Fibroblast of skin of back (primary cell): Measurements from ENCODE around the gene CHST6.
"Not testable (repeated sequence)": the region's sequence is repeated elsewhere in the genome, so short reads cannot be mapped to it uniquely, and the experiment has no call there.

ENCODE experiments used
- DNase-seq: peaks from one replicate; pipeline ENCODE4 v3.0.0-alpha.2; 2013

CHST6 gene

DNA sequence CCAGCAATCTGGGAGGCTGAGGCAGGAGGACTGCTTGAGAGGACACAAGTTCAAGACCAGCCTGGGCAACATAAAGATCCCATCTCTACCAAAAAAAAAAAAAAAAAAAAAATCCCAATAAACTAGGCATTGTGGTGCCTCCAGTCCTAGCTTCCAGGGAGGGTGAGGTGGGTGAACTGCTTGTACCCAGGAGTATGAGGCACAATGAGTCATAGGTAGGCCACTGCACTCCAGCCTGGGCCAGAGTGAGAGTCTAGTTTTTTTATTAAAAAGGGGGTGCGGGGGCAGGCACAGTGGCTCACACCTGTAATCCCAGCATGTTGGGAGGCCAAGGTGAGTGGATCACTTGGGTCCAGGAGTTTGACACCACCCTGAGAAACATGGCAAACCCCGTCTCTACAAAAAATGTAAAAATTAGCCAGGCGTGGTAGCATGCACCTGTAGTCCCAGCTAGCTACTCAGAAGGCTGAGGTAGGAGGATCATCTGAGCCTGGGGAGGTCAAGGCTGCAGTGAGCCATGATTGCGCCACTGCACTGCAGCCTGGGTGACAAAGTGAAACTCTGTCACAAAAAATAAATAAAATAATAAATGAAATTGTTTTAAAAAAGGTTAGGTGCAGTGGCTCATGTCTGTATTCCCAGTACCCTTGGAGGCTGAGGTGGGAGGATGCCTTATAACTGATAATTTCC, 7.8 kb upstream of the CHST6 start:
- no peak for DNase-seq

DNA sequence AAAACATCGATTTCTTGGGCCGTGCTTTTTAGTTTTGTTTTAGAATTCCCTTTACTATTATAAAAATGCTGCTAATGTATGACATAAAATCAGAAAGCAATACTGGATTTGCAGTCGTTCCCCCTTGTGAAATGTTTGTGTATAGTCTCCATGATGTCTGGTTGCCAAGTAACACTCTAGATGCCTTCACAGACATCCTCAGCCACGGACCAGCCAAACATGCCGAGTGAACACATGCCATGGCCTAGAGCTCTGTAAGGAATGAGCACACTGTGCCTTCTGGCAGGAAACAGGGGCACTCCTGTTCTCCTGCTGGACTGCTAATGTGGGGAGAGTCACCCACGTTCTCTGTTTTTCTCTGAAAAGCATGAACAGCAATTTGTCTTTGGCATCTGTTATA, 6.6 kb upstream of the CHST6 start:
- peak; percentile 45 for DNase-seq

DNA sequence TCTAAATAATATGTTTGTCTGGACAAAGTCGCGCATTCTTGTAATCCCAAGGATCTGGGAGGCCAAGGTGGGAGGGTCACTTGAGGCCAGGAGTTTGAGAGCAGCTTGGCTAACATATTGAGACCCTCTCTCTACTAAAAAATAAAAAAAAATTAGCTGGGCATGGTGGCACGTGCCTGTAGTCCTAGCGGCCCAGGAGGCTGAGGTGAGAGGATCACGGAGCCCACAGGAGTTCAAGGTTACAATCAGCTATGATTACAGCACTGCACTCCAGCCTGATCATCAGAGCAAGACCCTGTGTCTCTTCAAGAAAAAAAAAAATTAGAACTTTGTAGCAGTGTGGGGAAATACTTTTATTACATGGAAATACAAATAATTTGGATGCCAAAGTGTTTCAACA, 6.1 kb upstream of the CHST6 start:
- DNase-seq, result no peak

DNA sequence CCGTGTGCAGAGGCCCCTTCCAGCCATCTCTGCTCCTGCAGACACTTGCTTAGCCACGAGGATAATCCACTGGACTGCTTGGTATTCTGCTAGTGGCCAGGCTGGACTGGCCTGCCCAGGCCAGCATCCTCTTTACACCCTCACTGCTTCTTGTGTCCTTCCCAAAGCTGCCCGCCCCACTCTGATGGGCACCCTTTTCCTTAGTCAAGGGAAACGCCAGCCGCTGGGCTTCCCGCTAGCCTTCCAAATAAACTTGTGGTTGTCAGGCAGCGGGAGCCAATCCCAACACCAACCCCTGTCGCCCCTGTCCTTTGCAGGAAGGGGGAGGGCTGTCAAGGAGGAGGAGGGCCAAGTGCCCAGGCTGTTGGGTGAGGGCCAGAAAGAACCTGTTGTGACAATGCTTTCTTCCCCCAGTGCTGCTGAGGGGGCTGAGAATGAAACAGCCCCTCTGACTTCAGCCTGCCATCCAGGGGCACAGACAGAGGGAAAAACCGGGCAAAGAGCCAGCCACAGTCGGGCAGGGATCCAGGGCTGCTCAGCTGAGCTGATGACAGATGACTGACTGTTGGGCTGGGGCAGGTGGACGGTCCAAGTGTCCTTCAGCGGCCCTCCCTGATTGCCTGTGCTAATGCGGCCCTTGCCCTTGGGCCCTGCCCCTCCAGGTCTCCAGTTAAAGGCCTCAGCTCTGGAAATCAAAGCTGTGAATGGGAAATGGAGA, 3.5 kb upstream of the CHST6 start:
- not testable (repeated sequence) for DNase-seq

DNA sequence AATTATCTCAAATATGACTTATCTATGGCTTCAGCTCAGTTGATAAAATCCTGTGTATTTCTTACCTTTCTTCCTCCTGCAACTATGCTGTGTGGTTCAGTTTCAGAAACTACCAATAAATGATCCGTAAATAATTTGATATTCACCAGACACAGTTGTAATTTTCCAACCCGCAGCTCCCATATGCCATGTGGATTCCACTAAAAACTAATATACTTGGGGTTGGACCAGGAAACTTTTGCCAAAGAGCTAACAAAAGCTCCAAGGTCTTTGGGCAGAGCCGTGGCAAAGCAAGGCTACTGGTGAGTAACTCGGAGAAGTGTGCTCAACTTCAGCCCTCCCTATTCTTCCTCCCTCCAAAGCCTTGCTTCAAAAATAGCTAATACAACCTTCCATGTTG, 2.3 kb upstream of the CHST6 start:
- no peak for DNase-seq

DNA sequence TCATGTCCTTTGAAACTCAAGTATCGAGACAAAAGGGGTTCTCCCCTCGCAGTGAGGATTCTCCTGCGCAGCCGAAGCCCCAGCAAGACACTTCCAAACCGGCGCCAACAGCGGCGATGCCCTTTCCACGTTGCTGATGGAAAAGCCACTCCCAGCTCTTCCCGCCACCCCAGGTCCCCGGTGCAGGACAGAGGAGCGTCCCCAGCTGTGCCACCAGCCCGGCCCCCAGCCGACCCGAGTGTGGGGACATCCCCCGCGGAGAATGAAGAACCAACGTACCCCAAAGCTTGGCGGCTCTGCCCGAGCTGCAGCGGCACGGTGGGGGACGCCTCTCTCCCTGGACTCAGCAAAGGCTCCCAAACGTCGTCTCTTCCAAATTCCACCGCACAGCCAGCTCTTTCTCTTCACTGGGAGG, 573 bp downstream of the CHST6 start:
- DNase-seq, result no peak

DNA sequence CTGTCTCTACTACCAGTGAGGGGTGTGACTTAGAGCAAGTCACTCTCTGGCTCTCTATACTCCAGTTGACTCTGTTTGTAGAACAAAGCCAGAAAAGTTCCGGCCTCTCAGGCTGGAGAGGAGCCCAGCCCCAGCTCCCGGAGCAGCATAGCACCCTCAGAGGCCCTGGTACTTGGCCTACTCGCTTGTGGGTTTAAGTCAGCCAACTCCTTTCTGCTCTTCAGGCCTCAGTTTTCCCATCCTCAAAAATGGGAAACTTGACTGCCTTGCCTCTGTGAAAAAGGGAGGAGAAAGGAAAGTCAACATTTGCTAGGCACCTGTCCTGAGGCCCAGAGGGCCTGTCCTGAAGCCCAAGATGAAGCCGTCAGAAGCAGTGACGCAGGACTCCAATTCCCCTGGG, 1.1 kb downstream of the CHST6 start:
- DNase-seq, result no peak

DNA sequence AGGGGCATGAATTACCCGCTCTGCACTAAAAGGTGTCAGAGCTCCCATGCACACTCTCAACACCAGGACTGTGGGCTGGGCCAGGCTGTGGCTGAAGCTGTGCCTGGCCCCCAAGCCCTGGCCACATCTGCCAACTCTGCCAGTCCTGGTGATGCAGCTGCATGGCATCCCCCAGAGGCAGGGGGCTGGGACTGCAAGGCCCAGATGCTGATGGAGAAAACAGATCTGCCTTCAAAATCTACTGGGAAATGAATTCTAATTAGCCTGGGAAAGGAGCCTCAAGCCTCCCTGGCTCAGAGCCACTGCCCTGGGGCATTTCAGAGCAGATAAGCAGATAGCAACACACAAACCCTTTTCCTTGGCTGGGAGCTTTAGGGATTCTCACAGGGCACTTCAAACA, 3.4 kb downstream of the CHST6 start:
- no peak for DNase-seq

DNA sequence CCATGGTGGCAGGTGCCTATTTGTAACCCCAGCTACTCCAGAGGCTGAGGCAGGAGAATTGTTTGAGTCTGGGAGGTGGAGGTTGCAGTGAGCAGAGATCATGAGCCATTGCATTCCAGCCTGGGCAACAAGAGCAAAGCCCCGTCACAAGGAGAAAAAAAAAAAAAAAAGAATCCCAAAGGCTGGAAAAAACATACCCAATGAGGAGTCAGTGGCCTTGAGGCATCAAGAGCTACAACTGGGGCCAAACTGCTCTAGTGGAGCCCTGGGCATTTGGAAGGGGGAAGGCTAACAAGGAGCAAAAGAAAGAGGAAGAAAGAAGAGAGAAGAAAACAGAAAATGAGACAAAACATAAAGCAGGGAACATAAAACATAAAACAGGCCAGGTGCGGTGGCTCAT, 6.9 kb downstream of the CHST6 start:
- no peak for DNase-seq

DNA sequence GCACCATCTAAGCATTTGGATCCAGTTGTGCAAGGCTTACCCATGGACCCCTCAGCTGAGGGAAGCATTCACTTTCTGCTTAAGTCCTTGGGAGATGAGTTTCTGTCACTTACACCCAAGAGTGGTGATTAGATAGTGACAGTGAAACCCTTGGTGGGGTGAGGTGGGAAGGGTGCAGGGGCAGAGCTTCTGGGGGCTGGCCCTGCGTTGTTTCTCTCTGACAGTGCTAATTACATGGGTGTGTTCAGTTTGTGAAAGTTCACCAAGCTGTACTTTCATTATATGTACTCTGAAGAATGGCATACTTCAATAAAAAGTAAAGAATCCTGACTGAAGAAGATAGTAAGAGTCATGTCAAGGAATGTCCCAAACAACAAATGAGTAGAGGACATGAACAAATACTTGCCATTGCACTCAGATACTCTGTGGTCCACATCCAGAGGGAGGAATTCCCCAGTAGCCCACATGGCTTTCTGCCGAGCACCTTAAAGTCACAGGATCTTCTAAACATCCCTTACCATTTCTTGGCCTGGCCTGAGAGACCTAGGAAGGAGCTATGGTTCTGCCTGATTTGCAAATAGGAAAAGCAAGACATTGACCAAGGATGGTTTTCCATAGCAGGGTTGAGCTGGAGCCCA, 8.4 kb downstream of the CHST6 start:
- no peak for DNase-seq

DNA sequence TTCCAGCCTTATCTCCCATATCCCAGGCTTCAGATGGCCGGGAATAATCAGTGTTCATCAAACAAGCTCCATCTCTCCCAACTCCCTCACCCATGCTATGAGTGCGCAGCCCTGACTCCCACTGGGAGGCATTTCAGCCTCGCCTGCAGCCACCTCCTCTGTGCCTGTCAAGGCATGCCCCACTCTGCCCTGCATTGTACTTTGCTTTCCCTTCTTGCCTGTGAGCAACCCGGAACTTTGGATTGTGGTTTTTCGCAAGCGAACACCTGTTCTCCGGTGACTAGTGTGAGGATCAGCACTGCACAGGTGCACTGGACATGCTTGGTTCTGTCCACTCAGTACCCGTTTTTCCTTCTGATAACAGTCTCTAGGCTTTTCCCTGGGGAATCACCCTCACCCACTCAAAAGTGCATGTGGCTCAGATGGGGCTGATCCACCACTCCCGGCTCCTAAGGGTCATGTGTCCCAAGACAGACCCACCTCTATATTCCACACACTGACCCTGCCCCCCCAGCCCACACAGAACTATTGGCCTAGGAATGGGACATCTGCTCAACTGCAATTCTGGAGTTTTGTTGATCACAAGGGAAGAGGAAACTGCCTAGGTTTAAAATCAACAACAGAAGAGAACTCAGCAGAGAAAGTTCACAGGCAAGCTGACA, 9.1 kb downstream of the CHST6 start:
- no peak for DNase-seq

DNA sequence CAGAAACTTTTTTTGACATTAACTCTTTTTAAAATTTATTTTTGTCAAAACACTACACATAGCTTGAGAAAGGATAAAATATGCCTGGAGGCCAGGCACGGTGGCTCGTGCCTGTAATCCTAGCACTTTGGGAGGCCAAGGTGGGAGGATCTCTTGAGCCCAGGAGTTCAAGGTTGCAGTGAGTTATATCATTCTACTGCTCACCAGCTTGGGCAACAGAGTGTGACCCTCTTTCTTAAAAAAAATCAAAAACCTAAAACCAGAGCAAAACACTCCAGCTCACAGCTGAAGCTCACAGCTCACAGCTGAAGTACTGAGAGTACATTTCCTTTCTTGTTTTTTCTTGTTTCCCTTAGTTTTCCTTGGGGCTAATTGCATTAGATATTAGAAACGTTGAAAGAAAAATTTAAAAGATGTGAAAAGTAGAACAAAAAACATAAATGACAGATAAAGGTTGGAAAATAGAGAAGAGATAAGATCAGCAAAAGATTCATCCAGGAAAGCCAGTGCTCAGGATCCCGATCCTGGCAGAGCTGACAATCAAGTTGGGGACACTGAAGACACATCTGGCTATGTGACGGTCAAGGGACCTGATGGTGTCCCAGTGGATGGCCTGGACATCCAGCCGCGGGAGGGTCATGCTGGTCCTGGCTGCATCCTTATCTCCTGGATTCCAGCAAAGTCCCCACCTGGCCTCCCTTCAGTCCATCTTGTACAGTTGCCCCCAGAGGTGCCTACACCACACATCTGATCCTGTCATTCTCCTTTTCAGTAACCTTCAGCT, 9.8 kb downstream of the CHST6 start:
- DNase-seq, result no peak

DNA sequence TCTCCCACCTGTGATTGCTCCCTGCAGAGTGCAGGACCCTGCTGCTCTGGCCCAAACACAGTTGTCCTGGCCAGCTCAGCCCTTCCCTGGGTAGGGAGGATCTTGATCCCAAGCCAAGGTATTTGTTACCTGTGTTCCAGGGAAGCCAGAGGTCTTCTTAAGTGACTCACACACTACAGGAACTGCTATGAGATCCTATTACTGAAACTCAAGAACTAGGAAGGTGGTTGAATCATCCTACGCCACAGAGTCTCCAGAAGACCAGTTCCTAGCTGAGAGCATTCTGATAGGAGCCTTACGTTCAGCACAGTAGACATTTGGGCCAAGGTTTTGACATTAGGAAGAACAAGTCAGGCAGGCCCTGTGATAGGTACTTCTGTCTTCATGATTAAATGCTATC, 12.0 kb downstream of the CHST6 start:
- DNase-seq, result no peak

DNA sequence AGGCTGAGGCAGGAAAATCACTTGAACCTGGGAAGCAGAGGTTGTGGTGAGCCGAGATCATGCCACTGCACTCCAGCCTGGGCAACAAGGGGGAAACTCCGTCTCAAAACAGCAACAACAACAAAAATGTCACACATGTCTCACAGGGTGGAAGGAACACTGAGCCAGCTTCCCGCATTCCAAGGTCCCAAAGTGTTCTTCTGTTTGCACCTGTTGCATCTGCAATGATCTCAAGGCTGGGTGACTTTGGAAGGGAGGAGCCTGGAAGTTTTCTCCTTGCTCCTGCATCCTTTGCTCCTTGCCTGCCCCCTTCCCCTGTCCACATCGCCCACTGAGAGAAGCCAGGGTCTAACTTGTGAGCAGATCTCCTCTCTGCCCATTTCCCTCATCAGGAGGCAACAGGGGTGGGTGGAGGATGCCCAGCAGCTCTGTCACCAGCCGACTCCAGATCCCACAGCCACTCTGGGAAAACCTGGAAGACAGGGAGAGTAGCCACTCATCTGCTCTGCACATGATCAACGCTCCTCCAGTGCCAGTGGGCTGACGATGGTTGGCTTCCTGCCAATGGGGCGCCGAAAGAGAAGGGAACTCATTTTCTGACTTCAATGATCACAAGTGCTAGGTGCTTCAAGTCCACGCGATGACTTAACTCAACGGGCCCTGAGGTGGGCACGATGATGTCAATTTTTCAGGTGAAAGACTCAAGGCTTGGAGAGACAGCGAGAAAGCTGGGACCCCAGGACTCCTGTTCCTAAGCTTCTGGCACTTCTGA, 12.6 kb downstream of the CHST6 start:
- no peak for DNase-seq

DNA sequence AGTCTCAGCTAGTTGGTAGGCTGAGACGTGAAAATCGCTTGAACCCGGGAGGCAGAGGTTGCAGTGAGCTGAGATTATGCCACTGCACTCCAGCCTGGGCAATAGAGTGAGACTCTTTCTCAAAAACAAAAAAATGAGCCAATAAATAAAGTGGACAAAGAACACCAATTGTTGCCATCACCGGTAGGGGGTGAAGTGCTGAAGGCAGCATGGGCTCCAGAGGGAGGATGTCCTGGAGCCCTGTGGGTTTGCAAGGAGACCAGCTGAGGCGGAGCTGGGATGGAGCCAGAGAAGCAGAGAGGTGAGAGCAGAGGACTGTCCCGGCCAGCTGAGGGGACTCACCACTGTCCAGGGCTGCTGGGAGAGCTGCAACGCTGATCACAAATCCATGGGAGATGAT, 13.8 kb downstream of the CHST6 start:
- no peak for DNase-seq

DNA sequence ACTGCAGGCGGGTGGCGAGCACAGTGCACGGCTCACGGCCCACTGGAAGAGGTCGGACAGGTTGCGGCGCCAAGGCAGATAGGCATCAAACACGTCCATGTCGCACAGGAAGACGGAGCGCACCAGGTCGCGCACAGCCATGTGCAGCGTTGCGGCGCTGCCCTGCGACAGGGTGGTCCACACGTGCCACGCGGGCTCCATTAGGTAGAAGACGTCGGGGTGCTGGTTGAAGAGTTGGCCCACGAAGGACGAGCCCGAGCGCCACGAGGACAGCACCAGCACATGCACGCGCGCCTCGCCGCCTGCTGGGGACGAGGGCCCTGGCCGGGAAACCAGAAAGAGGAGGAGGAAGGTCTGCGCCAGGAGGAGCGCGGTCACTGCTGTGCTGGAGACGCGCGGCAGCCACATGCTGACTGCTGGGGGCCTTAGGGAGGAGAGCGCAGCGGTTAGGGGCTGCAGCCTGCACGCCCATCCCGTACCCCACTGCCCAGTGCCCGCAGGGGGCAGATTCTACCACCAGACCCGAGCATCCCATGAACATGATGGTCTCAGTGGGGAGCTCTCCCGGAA, 15.7 kb downstream of the CHST6 start:
- DNase-seq, result no peak

DNA sequence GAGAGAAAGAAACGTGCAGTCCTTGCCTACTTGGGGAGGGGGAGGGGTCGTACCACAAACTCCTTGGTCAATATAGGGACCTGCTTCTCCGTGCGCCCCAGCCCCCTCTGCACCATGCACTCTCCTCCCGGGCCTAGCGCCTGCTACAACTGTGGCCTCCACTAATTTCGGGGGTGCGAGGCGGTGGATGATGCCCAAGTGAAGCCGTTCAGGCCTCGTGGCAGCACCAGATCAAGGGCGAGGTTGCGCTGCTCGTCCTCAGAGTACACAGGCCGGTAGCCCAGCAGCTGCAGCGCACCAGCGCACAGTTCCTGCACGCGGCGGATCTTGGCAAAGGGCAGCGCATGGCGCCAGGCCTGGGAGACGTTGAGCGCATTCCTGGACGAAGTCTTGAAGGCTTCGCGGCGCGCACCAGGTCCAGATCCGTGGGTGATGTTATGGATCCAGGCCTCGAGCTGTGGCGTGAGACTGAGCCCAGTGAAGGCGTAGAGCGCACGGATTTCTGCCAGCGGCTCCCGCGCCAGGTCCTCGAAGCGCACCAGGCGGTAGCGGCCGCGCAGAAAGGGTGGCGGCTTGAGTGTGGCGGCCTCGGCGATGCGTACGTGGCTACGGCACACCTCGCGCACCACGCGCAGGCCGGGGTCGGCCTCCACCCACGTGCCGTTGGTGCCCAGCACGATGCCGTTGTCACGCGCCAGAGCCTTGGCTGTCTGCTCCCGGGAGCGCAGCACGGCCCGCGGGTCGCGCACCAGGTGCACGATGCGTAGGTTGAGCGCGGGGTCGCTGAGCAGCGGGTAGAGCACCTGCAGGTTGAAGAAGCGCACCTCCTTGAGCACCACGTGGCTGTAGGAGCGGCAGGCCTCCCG, 16.5 kb downstream of the CHST6 start:
- no peak for DNase-seq

DNA sequence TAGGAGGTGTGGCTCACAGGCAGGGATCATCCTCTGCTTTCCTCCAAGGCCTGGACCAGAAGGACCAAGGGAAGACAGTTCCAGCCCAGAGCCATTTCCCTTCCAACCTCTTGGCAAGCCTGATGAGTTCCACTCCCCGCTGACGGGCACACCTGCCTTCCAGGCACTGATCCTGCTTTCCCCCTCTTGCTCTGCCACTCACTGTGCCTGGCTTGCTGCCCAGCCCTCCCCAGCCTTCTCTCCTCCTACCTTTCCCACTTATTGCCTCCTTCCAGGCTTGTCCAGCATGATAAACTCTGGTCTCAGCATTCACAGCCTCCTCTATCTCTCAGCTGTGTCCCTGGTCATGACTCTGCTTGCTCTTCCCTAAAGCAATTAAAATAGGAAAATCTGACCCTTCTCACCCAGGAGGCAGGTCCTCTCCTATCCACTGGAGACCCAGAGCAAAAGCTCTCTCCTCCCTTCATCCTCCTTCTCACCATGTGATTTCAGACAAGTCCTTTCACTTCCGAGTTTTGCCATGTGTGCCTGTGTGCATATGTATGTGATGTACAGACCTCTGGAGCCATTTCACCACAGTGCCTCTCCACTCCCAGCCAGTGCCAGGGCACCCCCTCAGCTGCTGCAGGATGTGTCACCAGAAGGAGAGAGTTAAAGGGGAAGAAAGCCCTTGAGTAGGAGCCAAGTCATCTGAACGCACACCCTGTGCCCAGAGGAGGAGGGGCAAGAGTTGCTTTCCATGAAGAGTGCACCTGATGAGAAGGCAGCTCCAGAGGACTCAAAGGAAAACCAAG, 17.4 kb downstream of the CHST6 start:
- no peak for DNase-seq

DNA sequence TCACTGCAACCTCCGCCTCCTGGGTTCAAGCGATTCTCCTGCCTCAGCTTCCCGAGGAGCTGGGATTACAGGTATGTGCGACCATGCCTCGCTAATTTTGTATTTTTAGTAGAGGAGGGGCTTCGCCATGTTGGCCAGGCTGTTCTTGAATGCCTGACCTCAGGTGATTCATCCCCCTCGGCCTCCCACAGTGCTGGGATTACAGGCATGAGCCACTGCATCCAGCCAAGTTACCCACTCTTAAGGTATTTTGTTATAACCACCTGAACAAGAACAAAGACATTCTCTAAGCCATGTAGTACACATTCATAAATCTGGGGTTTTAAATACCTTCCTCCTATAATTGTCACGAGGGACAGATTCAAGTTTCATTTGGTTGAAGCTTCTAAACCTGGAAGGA, 18.4 kb downstream of the CHST6 start:
- no peak for DNase-seq

DNA sequence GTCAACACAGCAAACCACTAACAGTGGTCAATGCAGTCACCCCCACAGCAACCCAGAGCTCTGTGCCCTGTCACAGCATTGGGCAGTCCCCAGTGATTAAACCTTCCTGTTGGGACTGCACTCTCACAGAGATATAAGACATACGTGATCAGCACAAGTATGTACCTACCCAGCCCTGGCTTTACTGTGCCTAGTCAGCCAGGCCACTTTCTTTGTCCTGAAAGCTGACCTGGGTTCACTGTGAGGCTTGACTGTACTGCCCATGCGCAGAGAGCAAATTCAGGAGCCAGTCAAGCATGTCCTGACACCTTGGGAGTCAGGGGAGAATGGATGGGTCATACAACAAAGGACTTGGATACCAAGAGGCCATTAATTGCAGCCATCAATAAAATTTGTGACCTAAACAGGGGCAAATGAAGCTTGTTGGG, 19.8 kb downstream of the CHST6 start:
- DNase-seq, result no peak
